ENCODE results near the gene RBFOX1. TPM values are rescaled to one million over a fixed set of nuclear protein-coding genes. Genes with fewer than 3 reads are reported as not detected.

RBFOX1 gene
- total RNA-seq, 4 donors from 2014 or later, result 1.0 to 3.4 TPM; not detected in 2

- no peaks in the 10 kb centered on the region for H3K4me1 ChIP-seq
- TF ChIP-seq POLR2A (IDR thresholded peaks at IDR 0.05), result no peak
- no peak for TF ChIP-seq CTCF (IDR thresholded peaks at IDR 0.05)
- H3K27me3 ChIP-seq, result no peaks in the 10 kb centered on the region
- H3K9me3 ChIP-seq, result no peaks in the 10 kb centered on the region
- no peak overlapping the region for H3K4me3 ChIP-seq
- DNase-seq, result no peak
- no peaks in the 10 kb centered on the region for H3K36me3 ChIP-seq
- H3K27ac ChIP-seq, result no peak overlapping the region
Observed at GRCh38 chr16:7624871-7625766, 292.5 kb downstream of the RBFOX1 start.

- Histone ChIP-seq H3K27ac (no peak overlapping the region), H3K9me3 (no peaks in the 10 kb centered on the region), H3K4me3 (no peak overlapping the region), H3K4me1 (no peaks in the 10 kb centered on the region), H3K36me3 (no peaks in the 10 kb centered on the region), H3K27me3 (no peaks in the 10 kb centered on the region)
- TF ChIP-seq CTCF (IDR thresholded peaks at IDR 0.05) (no peak), POLR2A (IDR thresholded peaks at IDR 0.05) (no peak)
- DNase-seq, result no peak
Observed at GRCh38 chr16:7628981-7629380, 296.3 kb downstream of the RBFOX1 start.

GRCh38 chr16:7629571-7629970, 296.9 kb downstream of the RBFOX1 start:
- no peak for TF ChIP-seq POLR2A (IDR thresholded peaks at IDR 0.05)
- Histone ChIP-seq H3K9me3 (no peaks in the 10 kb centered on the region), H3K36me3 (no peaks in the 10 kb centered on the region), H3K4me3 (no peak overlapping the region), H3K4me1 (no peaks in the 10 kb centered on the region), H3K27me3 (no peaks in the 10 kb centered on the region), H3K27ac (no peak overlapping the region)
- no peak for DNase-seq

- DNase-seq, result no peak
- H3K9me3 ChIP-seq, result no peaks in the 10 kb centered on the region
- no peak for TF ChIP-seq POLR2A (IDR thresholded peaks at IDR 0.05)
- no peak for TF ChIP-seq CTCF (IDR thresholded peaks at IDR 0.05)
- no peaks in the 10 kb centered on the region for H3K27me3 ChIP-seq
- no peaks in the 10 kb centered on the region for H3K36me3 ChIP-seq
- H3K4me3 ChIP-seq, result no peak overlapping the region
- no peak overlapping the region for H3K27ac ChIP-seq
- H3K4me1 ChIP-seq, result no peaks in the 10 kb centered on the region
Observed at GRCh38 chr16:7637446-7637845, 304.8 kb downstream of the RBFOX1 start.

- Histone ChIP-seq H3K9me3 (no peaks in the 10 kb centered on the region), H3K27me3 (no peaks in the 10 kb centered on the region), H3K36me3 (no peaks in the 10 kb centered on the region), H3K4me3 (no peak overlapping the region), H3K4me1 (no peaks in the 10 kb centered on the region), H3K27ac (no peak overlapping the region)
- TF ChIP-seq POLR2A (IDR thresholded peaks at IDR 0.05), result no peak
- TF ChIP-seq CTCF (IDR thresholded peaks at IDR 0.05), result no peak
- DNase-seq, result no peak
Observed at GRCh38 chr16:7638306-7638705, 305.7 kb downstream of the RBFOX1 start.

- TF ChIP-seq CTCF (IDR thresholded peaks at IDR 0.05) (no peak), POLR2A (IDR thresholded peaks at IDR 0.05) (no peak)
- no peak overlapping the region for H3K4me3 ChIP-seq
Observed at GRCh38 chr16:7640334-7640733, 307.7 kb downstream of the RBFOX1 start.

More at GRCh38 chr16:7640334-7640733, 307.7 kb downstream of the RBFOX1 start:
- Histone ChIP-seq H3K27me3 (no peaks in the 10 kb centered on the region), H3K27ac (no peak overlapping the region), H3K4me1 (no peaks in the 10 kb centered on the region), H3K36me3 (no peaks in the 10 kb centered on the region), H3K9me3 (no peaks in the 10 kb centered on the region)
- no peak for DNase-seq

All from Peyer's patch (tissue), 4 donors.